ENCODE data around the gene TAC4. TPM values are rescaled to one million over a fixed set of nuclear protein-coding genes. Genes with fewer than 3 reads are reported as not detected.

Gene TAC4
- total RNA-seq, 1 experiment from 2014 or later, result not detected

DNA sequence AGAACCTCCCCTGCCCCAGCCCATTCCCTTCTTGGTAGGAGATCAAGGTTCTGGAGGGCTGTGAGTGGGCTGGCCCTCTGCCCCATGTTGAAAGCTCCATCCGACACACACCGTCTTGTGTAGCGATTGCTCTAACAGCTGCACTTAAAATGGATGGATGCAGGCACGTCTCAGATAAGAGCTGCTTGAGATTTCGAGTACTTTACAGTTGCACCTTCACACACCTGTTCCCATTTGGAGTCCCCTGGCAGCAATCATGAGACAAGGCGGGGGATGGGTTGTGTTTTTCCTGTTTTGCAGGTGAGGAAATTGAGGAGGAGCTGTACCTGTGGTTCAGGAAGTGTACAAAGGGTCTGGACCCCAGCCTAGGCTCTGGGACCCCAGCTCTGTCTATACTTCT, 25.6 kb upstream of the TAC4 start:
- DNase-seq (ENCODE audit: low read depth), result no peak

DNA sequence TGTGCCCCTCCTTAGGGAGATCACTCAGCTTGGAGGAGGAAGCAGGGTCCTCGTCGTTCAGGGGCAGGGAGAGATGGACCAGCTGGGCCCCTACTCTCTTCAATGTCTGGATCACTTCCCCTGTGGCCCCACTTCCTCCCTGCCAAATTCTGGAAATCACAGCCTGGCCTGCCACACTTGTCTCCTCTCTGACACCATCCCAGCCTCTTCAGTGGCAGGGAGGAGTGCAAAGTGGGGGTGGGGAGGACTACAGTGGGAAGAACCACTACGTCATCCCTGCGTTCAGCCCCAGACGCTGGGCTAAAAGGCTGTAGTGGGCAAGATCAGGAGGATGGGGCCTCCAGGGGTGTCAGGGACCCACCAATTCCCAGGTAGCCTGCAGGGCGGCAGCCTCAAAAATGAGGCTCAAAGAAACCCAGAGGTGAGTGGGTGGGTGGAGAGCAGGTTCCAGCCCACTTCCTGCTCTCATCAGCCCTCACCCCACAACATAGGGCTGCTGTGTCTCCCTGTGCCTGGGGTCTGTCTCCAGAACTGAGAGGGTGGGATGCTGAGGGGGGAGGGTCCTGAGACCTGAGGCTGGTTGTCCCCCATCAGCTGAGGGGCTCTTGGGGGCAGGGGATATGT, 25.0 kb upstream of the TAC4 start:
- no peak for DNase-seq (ENCODE audit: low read depth)

DNA sequence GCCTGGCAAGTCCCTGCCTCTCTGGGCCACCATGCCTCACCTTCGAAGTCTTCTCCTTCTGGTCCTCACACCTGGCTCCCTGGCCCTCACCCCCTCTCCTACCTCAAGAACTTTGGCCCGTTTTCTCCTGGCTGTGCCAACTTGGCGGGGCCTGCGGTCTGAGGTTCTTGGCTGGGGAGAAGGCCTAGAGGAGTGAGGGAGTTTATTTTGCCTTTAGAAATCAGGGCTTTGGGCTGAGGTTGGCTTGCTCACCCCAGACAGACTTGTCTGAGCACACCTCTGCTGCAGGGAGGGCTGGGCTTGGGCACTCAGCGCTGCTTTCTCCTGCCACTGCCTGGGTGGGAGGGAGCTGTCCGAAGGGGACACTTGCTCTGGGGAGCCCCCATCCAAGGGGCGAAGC, 23.3 kb upstream of the TAC4 start:
- no peak for DNase-seq (ENCODE audit: low read depth)

DNA sequence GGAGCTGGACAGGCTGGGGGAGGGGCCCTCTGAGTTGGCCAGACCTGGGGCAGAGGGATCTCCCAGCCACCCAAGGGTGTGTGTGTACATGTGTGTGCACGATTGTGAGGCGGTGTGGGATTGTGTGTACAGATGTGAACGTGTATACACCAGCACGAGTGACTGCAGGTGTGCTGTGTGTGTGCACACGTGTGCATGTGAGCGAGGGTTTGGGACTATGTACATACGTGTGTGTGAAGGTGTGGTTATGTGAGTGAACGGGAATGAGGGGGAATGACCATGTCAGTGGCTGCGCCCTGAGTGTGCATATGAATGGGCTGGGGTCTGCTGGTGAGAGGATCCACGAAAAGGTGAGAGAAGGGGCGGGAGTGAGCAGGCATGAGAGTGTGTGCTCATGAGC, 22.4 kb upstream of the TAC4 start:
- no peak for DNase-seq (ENCODE audit: low read depth)

DNA sequence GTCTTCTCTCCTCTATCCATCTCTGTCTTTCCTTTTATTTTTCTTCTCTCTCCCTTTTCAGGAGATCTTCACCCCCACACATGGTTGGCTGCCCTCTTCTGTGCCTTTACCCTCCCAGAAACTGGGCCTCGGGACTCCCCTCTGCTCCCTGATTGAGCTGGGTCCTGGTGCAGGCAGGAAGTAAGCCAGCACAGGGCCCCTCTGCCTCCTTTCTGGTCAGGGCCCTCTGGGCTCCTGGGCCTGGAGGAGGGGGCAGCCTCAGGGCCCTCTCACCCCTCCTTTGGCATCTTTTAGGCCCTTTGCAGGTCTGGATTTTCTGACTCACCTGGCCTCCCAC, 21.1 kb upstream of the TAC4 start:
- DNase-seq (ENCODE audit: low read depth), result no peak

DNA sequence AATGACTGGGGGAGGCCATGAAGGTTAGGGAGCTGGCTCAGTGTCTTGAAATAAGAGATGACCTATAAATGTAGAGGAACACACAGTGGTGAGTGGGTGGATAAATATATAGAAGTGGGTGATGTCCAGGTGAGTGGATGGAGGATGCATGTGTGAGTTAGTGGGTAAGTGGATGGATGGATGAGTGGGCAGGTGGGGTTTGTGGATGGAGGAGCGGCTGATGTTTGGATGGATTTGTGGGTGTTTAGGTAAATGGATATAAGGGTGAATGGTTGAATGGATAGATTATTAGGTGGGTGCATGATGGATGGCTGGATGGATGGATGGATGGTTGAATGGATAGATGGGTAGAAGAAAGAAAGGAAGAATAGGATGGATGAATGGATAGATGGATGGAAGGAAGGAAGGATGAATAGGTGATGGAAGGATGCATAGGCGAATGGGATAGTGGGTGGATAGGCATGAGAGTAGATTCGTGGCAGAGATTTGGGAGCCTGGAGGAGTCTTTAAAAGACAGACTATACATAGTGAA, 19.1 kb upstream of the TAC4 start:
- DNase-seq (ENCODE audit: low read depth), result no peak

DNA sequence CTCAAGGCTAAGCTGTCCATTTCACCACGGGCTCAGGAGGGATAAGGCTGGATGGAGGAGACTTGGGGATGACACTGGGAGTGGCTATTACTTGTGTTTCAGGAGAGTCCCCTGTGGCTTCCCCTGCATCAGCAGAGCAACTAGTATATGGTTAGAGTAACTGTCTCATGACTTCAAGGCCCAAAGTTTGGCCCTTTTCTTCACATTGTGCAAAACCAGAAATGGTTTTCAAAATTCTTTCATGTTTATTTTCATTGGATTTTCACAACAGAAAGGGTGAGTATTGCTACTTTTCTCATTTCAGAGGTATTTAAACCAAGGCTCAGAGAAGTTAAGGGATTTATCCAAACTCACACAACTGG, 18.1 kb upstream of the TAC4 start:
- DNase-seq (ENCODE audit: low read depth), result no peak

DNA sequence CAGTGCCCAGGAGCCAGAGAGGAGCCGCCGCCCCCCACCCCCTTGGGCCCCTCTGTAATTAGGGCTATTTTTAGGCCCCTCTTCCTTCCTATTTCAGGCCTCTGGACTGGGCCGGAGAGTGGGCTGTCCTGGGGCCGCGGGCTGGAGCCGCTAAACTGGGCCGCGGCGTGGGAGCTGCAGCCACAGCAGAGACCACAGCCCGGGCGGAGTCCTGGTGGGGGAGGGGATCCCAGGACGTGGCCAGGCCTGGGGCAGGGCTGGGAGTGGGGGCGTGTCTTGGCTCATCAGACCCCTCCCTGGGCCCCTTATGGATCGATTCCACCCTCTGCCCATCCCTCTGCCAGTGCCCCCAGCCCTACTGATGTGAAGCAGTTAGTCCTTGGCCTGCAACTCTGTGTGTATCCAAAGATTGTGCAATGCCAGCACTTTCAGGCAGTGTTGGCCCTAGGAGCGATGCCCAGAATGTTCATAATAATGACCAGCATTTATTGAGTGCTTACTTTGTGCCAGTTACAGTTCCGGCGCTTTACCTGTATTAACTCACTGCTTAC, 15.0 kb upstream of the TAC4 start:
- no peak for DNase-seq (ENCODE audit: low read depth)

DNA sequence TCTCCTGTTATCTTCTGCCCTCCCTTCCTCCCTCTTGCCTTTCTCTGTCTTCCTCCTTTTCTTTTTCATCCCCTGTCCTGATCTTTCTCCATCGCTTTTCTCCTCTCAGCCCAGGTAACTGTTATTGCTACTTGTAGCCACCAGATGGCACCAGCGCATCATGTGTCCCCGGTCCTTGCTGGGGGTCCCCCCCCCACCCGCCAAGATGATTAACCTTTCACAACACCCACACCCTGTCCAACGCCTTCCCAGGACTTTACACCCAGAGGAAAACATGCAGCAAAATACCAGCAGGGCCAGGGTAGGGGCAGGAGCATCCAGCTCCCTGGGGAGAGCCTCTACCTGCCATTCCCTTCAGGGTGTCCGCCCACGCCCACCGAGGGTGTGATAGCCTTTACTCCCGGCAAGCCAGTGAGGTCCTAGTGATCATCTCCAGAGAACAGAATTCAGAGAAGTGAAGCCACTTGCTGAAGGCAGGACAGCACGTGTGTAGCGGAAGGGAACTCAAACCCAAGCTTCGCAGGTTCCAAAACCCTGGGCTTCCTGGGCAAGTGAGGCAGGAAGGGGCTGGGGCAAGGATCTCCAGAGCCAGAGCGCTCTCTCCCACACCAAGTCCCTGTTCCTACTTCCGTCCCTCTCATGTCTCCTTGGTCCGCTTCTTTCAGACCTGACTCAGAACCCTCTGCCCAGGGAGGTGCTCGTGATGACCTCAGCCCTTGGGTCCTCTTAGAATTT, 13.4 kb upstream of the TAC4 start:
- DNase-seq (ENCODE audit: low read depth), result peak; percentile 62

DNA sequence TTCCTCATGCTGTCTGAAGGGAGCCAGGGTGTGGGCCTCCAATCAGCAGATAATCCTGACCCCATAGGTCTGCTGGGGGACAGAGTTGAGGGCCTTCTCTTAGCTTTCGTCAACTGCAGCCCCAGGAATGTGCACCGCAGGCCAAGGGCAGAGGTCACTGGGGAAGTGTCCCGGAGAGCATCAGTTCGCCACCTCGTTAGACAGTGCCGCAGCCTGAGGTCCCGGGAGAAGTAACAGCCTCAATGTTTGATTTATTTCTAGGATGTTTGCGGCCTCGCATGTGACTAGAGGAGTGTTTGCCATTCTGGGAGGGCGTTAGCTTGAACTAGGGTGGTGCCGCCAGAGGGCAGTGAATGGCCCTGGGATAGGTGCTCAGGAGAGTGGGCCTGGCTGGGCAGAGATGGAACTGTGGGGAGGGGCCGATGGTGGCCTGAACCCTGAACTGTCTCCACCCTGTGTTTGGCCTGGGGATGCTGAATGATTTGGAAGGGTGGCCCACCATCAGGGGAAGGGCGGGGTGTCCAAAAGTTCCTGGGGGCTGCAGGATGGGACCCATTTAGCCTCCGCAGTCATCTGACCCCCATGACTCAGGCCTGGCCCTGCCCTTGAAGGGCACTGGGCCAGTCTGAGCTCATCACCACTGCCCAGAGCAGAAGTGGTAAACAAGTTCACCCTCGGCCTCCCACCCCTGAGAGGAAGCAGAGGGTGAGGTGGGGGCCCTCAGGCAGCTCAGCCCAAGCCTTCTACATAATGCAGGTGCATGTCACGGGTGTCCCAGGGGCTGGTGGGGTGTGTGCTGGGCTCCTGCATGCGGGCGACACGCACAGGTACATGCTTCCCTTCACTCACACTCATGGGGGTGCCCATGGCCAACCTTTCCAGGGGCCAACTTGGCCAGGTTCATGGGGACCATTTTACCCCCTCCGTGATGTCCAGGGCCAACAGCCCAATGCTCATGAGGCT, 12.4 kb upstream of the TAC4 start:
- no peak for DNase-seq (ENCODE audit: low read depth)

DNA sequence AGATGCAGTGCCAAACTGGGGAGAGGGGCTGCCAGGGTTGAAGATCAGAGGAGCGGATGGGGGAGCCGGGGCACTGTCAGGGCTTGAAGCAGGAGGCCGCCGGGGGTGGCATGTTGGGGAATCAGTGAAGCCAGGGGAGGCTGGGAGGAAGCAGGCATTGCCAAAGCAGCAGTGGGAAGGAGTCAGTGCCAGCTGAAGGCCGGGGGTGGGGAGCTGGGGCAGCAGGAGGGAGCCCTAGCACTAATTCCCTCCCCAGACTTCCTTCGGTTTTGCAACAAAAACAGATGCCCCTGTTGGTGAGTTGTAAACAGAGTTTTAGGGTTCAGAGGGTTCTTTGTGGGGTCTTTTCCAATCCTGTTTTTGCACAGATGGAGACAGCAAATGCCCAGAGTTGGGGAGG, 10.9 kb upstream of the TAC4 start:
- no peak for DNase-seq (ENCODE audit: low read depth)

DNA sequence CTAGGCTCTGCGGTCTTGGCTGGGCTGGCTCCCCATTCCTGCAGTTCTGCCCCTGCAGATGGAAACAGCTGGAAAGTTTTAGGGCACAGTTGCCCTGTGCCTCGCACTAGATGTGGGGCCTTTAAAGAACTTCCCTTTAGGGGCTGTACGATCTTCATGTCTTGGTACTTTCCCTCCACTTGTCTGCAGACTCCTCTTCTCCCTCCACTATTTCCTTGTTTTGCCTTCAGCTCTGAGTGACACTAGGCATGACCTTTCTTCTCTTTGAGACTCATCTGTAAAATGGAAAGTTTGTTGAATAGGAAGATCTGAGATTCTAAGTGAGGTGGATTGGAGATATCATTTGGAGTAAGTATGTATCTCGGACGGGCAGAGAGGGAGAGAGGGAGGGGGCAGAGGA, 6.3 kb upstream of the TAC4 start:
- no peak for DNase-seq (ENCODE audit: low read depth)

DNA sequence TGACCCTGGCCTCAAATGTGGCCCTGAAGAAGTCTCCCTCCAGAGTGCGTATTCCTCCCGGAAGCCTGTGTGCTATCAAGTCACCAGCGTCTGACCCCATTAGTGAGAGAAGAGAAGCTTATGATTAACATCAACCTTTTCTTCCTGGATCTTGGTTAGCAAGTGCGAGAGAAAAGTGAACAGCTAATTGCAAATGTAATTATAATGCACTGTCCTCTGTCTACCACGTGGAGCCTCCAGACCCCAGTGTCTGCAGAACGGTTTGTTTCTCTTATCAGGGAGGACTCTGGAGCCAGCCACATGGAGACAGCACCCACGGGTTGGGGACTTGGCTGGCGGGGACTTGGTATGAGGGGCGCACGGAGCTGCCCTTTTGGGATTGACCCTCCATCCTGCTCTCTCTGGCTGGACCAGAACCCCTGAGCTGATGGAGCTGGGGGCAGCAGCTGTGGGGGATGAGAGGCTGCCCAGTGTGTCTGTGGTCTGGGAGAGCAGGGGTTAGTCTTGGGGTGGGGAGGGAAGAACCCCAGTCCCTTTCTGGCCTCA, 5.7 kb upstream of the TAC4 start:
- no peak for DNase-seq (ENCODE audit: low read depth)

DNA sequence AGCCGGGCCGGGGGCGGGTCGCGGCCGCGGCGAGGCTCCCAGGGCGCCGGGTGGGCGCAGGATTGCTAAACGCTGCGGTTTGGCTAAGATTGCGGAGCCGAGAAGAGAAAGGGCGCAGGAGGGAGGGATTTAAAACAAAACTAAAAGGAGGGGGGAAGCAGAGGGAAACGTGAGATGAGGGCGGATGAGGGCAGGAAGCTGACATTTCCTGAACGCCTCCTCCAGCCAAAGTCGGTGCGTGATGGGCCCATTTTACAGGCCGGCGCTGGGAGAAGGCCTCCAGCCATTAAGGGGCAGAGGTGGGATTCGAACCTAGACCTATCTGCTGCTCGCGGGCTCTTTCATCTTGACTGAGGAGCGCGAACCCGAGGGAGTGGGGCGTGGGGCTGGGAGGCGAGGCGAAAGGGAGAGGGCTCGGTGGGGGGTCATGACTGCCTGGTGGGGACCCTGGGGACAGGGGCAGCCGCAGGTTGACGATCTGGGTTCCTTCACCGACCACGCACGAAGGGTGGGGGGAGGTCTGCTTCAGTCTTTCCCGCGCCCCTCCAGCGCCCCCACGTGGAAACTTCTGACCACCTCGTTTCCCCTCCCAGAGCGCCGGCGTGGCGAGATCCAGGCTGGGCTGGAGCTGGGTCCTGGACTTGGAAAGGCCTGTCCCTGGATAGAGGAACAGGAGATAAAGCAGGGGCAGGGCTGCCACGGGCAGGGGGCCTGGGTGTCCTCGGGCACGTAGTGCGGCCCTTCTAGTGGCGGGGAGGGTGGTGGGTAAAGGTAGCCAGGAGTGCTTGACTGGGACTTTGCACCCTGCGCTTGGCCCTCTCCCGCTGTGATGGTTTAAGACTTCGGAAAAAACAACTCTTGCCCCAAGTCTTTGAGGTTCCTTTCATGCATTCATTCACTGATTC, 3.8 kb upstream of the TAC4 start:
- peak; percentile 69 for DNase-seq (ENCODE audit: low read depth)

DNA sequence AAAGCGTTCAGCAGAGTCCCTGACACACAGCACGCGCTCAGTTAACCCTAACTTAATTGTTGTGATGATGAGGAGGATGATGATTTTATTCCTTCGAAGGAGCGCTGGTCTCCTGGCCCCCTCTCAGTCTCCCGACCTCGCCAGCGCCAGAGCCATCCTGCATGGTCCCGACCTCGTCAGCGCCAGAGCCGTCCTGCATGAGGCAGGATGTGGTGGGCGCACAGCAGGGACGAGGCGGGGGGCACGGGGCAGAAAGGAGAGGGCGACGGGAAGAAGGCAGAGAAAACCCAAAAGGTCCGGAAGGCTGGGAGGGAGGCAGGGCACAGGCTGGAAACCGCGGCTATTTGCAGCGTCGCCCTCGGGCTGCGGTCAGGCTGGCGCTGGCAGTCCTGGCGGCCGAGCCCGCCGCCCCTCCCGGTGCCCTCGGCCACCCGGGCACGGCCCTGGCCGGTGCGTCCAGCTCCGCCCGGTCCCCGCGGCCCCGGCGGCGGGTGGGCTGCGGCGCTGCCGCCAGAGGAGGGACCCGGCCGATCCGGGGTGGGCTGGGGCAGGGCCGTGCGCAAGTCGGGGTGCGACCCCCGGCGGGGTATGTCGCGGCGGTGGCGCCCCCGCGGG, 3.0 kb upstream of the TAC4 start:
- peak; percentile 24 for DNase-seq (ENCODE audit: low read depth)

DNA sequence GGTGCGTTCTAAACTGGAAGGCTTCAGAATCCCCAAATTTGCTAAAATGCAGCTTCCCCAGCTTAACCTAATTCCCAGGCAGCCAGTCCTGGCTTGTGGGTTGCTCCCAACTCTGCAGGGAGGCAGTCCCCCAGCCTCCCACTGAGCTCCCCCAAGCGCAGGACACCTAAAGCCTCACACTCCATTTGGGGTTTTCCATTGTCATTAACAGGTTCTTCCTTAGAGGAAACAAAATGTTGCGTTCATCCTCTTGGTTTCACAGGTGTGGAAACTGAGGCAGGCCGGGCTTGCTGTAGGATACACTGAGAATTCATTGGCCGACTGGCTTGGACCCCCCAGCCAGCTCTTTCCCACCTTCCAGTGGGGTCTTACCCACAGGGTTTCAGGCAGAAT, 2.3 kb upstream of the TAC4 start:
- no peak for DNase-seq (ENCODE audit: low read depth)

DNA sequence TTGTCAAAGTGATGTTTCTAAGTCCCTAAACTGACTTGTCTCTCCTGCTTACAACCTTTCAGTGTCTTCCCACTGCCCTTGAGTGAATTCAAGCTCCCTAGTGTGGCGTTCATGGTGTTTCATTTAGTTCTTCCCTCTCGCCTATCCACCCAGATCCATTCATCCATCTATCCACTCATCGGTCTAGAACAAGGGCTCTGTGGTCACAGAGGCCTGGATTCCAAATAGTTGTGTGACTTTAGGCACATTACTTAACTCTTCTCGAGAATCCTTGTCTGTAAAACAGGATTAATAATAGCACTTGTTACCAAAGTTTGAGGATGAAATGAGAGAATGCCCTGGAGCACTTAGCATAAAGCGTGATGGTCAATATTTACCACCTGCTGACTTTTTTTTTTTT, 870 bp upstream of the TAC4 start:
- DNase-seq (ENCODE audit: low read depth), result no peak

DNA sequence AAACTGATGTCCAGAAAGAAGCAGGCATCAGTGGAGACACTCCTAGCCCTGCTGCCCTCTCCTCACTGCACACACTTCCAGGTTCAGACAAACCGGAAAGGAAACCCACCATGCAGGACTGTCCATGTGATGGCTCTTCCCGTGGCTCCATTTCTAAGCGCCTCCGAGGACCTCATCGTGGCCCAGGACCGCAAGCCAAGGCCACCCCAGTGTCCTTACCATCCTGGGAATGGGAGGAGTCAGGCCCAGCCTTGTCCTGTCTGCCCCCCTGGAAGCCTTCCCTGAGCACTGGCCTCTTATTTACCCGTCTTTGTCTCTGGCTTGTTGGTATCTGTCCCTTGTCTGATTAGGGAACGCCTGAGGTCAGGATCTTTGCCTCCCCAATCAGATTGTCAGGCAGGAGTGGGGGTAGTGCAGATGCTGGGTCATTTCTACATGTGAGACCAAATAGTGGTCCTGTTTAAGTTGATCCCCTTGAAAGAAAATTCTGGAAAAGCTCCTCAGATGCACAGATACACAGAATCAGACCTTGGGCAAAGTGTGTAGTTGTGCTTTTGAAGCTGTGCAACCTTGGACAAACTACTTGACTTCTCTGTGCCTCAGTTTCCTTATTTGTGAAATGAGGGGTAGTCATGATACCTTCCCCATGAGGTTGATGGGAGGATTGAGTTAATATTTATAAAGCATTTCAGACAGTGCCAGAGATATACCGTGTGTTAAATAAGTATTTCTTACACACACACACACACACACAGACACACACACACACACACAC, 744 bp downstream of the TAC4 start:
- no peak for DNase-seq (ENCODE audit: low read depth)

DNA sequence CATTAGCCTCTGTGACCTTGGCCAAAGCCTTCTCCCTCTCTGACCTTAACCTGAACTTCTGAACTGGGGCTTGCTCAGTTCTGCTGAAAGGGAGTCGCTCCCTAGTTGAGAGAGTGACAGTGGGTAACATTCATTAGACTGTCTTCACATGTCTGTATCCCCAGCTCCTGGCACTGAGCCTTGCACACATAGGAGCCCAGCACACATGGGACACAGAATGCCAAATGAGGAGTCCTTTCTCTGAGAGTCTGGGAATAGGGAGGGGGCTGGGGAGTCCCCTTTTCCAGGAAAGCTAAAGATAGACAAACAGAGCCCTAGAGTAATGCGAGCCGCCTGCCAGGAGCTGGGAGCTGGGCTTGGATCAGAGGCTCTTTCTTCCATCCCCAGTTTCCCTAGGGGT, 2.5 kb downstream of the TAC4 start:
- no peak for DNase-seq (ENCODE audit: low read depth)

Data from Daoy (cell line).